NCI-H460 (cell line): Measurements from ENCODE around the gene IRF2BP2. TPM values are rescaled to one million over a fixed set of nuclear protein-coding genes. Genes with fewer than 3 reads are reported as not detected.
"Not testable (repeated sequence)": the region's sequence is repeated elsewhere in the genome, so short reads cannot be mapped to it uniquely, and the experiment has no call there.

ENCODE experiments used
- DNase-seq: peaks from one replicate; pipeline ENCODE4 v3.0.0-alpha.2; 2016; ENCODE audit warnings: low read depth; ENCODE audit errors: extremely low read depth
- total RNA-seq: library from RNA; depleted of rRNA; stranded (reverse); fragments of >200 nt; shearing (Covaris generic); gene quantifications from 2 replicates; pipeline ENCODE4 v1.2.3, GENCODE V29; 2014

IRF2BP2 gene
- total RNA-seq, 1 experiment from 2014 or later = 64.1 TPM

GRCh38 chr1:234602334-234603220 is 7.4 kb downstream of the IRF2BP2 start:
- DNase-seq = peak; percentile 84

- DNase-seq = no peak
Measured at GRCh38 chr1:234601301-234602017, 8.5 kb downstream of the IRF2BP2 start.

DNA sequence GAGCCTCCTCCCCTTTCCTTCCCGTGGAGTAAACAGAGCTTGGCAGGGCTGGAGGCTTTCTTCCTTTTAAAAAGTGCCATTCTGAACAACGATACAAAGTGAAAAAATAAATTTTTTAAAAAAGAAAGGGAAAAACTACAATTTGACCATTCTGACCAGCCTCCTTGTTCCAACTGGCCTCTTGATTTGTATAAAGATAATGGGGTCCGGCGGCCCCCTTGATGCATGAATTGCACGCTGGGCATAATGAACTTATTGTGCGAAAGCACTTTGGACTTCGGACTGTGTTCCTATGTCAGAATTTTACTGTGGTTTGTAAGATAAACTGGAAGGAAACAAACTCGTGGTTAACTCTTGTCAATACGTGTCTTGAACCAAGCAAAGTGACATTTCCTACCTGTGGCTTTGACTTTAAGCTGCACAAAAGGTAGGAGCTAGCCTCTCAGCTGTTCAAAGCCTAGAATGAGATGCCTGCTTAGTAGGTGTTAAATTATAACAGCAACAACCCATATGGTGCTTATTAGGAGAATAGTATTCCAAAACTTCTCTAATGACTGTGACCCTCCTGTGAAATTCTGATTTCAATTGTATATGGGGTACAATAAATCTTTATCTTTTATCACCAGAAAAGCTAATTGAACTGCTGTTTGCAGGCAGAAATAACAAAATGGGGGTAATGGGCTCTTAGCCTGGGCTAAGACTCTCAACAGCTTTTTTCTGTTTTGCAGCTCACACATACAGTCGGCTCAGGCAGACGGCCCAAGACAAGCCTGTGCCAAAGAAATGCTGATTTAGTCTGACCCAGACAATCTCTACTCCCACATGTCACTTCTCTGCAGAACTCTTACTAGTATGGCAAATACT is 9.3 kb downstream of the IRF2BP2 start:
- no peak for DNase-seq

- DNase-seq = peak; percentile 87
Measured at GRCh38 chr1:234599617-234600417, 10.2 kb downstream of the IRF2BP2 start.

DNA sequence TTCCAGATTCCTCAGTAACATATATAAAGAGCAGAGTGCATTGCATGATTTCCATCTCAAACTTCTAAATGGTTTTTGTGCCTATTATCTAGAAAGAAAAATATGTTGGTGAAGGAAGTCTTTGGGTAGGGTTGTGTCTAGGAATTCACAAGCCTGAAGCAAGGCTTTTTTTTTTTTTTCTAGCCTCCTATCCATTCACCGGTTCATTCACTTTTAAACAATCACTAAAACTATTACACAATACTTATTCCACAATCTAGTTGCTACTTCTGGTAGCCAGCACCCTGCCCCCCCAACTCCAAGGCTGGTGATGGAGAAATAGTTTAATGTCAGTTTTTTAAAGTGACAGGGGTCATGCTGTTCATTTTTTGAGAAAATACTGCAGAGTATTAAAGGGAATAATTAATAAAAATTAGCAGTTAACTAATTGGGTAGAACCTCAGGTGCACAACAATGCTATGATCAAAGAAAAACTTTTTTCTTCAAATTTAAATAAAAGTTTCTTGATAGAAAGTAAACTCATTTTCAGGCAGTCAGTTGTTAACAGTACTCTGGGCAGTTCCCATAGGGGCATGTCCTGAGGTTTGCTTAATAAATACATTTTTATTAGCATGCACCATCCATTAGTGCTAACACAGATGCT is 10.9 kb downstream of the IRF2BP2 start:
- no peak for DNase-seq

GRCh38 chr1:234597894-234598293 is 12.1 kb downstream of the IRF2BP2 start:
- no peak for DNase-seq

DNA sequence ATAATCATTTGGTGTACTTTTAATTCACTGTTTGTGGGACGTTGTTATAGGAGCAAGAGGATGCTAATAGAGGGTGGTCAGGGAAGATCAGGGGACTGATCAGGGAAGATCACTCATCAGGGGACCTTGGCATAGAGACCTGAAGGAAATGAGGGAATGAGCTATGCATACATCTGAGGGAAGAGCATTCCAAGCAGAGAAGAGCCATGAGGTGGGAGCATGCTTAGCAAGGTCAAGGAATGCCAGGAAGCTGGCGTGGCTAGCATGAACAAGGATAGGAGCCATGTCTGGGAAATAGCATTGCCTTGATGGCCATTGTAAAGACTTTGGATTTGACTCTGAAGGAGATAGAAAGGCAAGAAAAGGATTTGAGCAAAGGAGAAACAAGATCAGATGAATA is 14.1 kb downstream of the IRF2BP2 start:
- no peak for DNase-seq

DNA sequence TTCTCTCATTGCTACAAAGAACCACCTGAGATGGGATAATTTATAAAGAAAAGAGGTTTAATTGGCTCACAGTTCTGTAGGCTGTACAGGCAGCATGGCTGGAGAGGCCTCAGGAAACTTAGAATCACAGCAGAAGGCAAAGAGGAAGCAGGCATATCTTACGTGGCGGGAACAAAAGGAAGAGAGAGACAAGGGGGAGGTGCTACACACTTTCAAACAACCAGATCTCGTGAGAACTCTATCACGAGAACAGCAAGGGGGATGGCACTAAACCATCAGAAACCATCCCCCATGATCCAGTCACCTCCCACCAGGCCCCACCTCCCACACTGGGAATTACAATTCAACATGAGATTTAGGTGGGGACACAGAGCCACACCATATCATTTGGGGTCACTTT is 15.4 kb downstream of the IRF2BP2 start:
- DNase-seq = not testable (repeated sequence)

DNA sequence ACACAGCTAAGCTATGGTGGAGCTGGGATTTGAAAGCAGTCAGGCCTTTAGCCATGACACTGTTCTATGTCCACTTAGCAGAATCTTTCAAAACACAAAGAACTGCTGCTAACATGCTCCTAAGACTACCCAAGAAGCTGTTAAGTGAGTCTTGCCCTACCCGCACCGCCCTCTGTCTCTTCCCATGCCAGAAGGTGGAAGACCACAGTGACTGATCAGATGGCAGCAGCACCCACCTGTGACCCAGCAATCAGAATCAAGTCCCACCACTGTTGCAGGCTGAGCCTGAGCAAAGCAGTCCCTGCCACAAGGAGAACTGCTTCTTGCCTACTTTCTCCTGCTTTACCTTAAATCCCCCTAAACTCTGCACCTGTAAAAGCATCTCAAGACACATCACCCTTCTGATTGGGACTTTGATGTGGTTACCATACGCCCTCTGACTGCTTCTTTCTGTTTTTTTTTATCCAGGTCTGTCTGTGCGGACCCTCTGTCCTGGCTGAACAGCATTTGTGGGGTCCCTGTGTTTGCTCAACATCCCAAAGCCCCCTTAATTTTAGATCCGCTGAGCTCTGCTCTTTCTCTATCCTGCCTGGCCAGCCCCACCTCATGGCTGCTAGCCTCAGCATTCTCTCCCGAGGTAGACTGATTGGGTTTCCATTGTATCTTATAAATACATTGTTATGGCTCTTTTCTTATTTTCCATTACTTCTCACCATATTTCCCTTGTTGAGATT is 16.0 kb downstream of the IRF2BP2 start:
- no peak for DNase-seq

- DNase-seq = no peak
Measured at GRCh38 chr1:234593109-234593508, 16.9 kb downstream of the IRF2BP2 start.

- no peak for DNase-seq
Measured at GRCh38 chr1:234592240-234592639, 17.7 kb downstream of the IRF2BP2 start.

GRCh38 chr1:234591131-234591530 is 18.8 kb downstream of the IRF2BP2 start:
- no peak for DNase-seq

- no peak for DNase-seq
Measured at GRCh38 chr1:234589854-234590620, 19.9 kb downstream of the IRF2BP2 start.

DNA sequence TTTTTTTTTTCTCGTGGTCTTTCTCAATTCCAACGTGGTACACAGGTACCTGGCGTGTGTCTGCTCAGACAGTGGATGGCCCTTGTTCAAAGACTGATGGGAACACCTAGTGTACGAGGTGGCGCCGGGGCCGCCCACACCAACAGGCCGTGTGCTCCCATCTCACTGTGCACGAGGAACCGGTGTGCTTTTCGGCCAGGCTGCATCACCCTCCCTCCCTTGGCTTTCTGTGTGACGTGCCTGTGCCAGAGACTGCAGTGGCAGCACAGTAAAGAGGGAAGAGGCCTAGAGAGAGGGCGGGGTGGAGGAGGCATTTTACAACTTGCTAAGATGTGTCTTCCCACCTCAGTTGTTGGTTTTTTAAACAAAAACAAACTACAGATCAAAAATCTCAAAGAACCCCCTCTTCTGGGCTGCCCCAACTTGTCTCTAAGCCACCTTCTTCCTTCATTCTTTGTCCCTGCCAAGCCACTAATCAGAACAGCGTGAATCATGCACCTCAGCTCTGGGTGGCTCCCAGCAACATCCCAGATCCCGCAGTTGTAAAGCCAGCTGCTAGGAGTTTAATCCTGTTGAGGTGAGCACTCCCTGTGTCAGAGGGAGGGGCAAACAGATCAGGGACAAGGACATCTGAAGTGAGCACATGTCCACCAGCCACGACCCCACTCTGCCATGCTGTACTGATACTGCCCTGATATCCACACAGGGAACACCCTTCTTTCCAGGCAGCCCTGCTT is 20.7 kb downstream of the IRF2BP2 start:
- DNase-seq = no peak

DNA sequence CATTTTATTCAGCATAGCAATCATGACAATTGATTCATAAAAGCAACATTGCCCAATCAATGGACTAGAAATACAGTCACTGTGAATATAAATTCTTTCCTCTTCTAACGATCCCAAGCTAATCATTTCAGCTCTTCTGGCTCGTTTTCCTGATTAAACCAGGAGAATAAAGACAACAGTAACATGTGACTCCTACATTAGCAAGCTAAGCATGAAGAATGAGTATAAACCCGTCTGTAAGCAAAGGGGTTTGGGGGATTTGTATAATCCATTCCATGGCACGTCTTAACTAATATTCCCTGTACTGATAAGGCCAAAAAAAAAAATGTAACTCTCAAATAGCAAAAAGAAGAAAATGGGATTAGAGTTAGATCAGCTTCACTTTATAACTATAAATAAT is 21.6 kb downstream of the IRF2BP2 start:
- DNase-seq = no peak

DNA sequence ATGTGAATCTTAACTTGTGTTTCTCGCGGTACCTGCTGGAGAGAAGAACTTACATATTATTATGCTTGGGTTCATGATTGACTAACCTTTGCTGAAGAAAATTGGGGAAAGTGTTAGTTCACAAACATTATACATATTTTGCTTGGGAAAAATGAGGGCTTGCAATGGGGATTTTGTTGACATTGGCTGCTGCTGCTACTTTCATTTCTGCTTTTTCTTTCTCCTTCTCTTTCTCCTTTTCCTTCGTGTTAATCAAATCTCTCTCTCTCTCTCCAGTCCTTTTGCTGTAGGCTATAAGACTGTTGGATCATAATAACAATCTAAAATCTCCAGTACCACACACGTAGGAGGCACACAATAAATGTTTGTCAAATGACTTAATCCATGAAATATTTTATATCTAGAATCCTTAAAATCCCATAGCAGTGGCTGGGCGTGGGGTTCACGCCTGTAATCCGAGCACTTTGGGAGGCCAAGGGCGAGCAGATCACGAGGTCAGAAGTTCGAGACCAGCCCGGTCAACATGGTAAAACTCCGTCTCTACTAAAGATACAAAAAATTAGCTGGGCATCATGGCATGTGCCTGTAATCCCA is 23.0 kb downstream of the IRF2BP2 start:
- DNase-seq = no peak

DNA sequence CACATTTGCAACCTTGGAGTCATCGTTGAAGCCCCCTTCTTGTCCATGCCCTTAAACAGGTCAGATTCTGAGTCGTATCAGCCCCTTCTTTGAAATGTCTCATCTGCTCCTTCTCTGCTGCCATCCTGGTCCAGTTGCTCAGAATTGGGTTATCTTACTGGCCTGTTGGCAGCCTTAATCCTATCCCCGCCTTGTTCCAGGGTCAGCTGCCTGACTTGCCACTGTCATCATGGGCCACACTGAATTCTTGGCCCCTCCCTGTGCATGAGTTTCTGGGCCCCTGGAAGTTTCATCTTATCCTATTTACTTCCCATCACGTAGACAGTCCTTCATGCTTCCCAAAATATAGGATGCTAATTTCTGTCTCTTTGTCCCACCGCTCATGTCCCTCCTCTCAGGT is 23.7 kb downstream of the IRF2BP2 start:
- DNase-seq = no peak
